KMS-11 (cell line): Measurements from ENCODE around the gene GAS2L1.

Source experiments
- H2AFZ ChIP-seq: fragments of 200-600 bp; sonication (generic); 2 replicates; pipeline ENCODE4 v1.6.1; 2016; ENCODE audit warnings: antibody characterized with exemption, mixed run types, low read depth
- H3K27ac ChIP-seq: fragments of 200-600 bp; sonication (generic); 2 replicates; pipeline ENCODE4 v1.6.1; 2016; ENCODE audit warnings: mild to moderate bottlenecking, mixed run types
- H3K27me3 ChIP-seq: fragments of 200-600 bp; sonication (generic); 2 replicates; pipeline ENCODE4 v1.6.1; 2017; ENCODE audit warnings: mild to moderate bottlenecking, low read depth, mixed run types, moderate library complexity; ENCODE audit not compliant: insufficient read depth
- H3K36me3 ChIP-seq: fragments of 200-600 bp; sonication (generic); 2 replicates; pipeline ENCODE4 v1.6.1; 2017; ENCODE audit warnings: mild to moderate bottlenecking, mixed run types; ENCODE audit not compliant: insufficient read depth
- H3K4me1 ChIP-seq: fragments of 200-600 bp; sonication (generic); 2 replicates; pipeline ENCODE4 v1.6.1; 2016; ENCODE audit warnings: mild to moderate bottlenecking, low read depth, mixed run types; ENCODE audit not compliant: poor library complexity, severe bottlenecking
- H3K4me2 ChIP-seq: fragments of 200-600 bp; sonication (generic); 2 replicates; pipeline ENCODE4 v1.7.0; 2016; ENCODE audit warnings: mild to moderate bottlenecking, mixed run types
- H3K4me3 ChIP-seq: fragments of 200-600 bp; sonication (generic); IDR thresholded peaks from 2 replicates; pipeline ENCODE4 v1.6.1; 2017; ENCODE audit warnings: low read depth, low read length, mixed read lengths; ENCODE audit not compliant: insufficient read depth
- H3K79me2 ChIP-seq: fragments of 200-600 bp; sonication (generic); 2 replicates; pipeline ENCODE4 v1.6.1; 2016; ENCODE audit warnings: low read depth, mixed run types; ENCODE audit not compliant: insufficient read depth
- H3K9ac ChIP-seq: fragments of 200-600 bp; sonication (generic); 2 replicates; pipeline ENCODE4 v1.6.1; 2016; ENCODE audit warnings: mild to moderate bottlenecking, mixed run types
- H4K20me1 ChIP-seq: fragments of 200-600 bp; sonication (generic); 2 replicates; pipeline ENCODE4 v1.6.1; 2016; ENCODE audit warnings: mild to moderate bottlenecking, mixed run types; ENCODE audit not compliant: insufficient read depth
- CTCF ChIP-seq: fragments of 200-600 bp; sonication (generic); conservative IDR thresholded peaks from 2 replicates; pipeline ENCODE4 v1.6.1; 2017; ENCODE audit warnings: low read depth, mild to moderate bottlenecking, antibody characterized with exemption, low read length, moderate library complexity, mixed read lengths

GAS2L1 gene

GRCh38 chr22:29308791-29309262, 2.4 kb downstream of the GAS2L1 start:
- peaks cover 11% of the 10 kb centered on the region; the same call in 1 of the 2 replicates for H3K27me3 ChIP-seq
- no peak overlapping the region for H3K4me3 ChIP-seq
- H3K9ac ChIP-seq, result no peak overlapping the region
- no peak overlapping the region for H3K27ac ChIP-seq
- H3K36me3 ChIP-seq, result no peaks in the 10 kb centered on the region
- no peak overlapping the region for H3K4me2 ChIP-seq
- no peaks in the 10 kb centered on the region for H3K79me2 ChIP-seq
- no peak for TF ChIP-seq CTCF
- no peaks in the 10 kb centered on the region for H3K4me1 ChIP-seq
- no peaks in the 10 kb centered on the region for H4K20me1 ChIP-seq
- no peak overlapping the region for H2AFZ ChIP-seq

GRCh38 chr22:29309332-29310064, 3.0 kb downstream of the GAS2L1 start:
- Histone ChIP-seq H3K4me2 (no peak overlapping the region), H3K27ac (no peak overlapping the region), H3K4me3 (no peak overlapping the region)

GRCh38 chr22:29310065-29310862, 3.8 kb downstream of the GAS2L1 start:
- no peak overlapping the region for H3K4me3 ChIP-seq
- no peaks in the 10 kb centered on the region for H3K4me1 ChIP-seq
- H3K27ac ChIP-seq, result no peak overlapping the region
- H2AFZ ChIP-seq, result no peak overlapping the region
- peaks cover 16% of the 10 kb centered on the region; the same call in 1 of the 2 replicates for H3K27me3 ChIP-seq
- H3K9ac ChIP-seq, result no peak overlapping the region
- H3K4me2 ChIP-seq, result 0 out of 2 replicates have a peak overlapping the region, but pooled peaks have one; percentile 3
- no peaks in the 10 kb centered on the region for H4K20me1 ChIP-seq
- no peaks in the 10 kb centered on the region for H3K36me3 ChIP-seq
- no peaks in the 10 kb centered on the region for H3K79me2 ChIP-seq
- TF ChIP-seq CTCF, result no peak

More at GRCh38 chr22:29309332-29310064, 3.0 kb downstream of the GAS2L1 start:
- Histone ChIP-seq H3K36me3 (no peaks in the 10 kb centered on the region), H3K4me1 (no peaks in the 10 kb centered on the region), H3K9ac (no peak overlapping the region), H3K79me2 (no peaks in the 10 kb centered on the region), H3K27me3 (peaks cover 13% of the 10 kb centered on the region; the same call in 1 of the 2 replicates), H4K20me1 (no peaks in the 10 kb centered on the region), H2AFZ (no peak overlapping the region)
- no peak for TF ChIP-seq CTCF

GRCh38 chr22:29310863-29311339, 4.5 kb downstream of the GAS2L1 start:
- no peak overlapping the region for H3K4me3 ChIP-seq
- no peak for TF ChIP-seq CTCF
- no peak overlapping the region for H2AFZ ChIP-seq
- H3K79me2 ChIP-seq, result no peaks in the 10 kb centered on the region
- H3K27ac ChIP-seq, result no peak overlapping the region
- H3K4me2 ChIP-seq, result peak overlapping the region; percentile 3; the same call in 1 of the 2 replicates
- H3K9ac ChIP-seq, result no peak overlapping the region
- no peaks in the 10 kb centered on the region for H4K20me1 ChIP-seq
- H3K27me3 ChIP-seq, result peaks cover 16% of the 10 kb centered on the region; the same call in 1 of the 2 replicates
- no peaks in the 10 kb centered on the region for H3K4me1 ChIP-seq
- H3K36me3 ChIP-seq, result no peaks in the 10 kb centered on the region
